Stimulated activated CD4-positive, alpha-beta T cell treated with anti-CD3 and anti-CD28 coated beads, TNF-alpha, amount 100 ng/mL, for 4 hours (primary cell): ENCODE data around the gene KIFAP3.
"Not testable (repeated sequence)": the region's sequence is repeated elsewhere in the genome, so short reads cannot be mapped to it uniquely, and the experiment has no call there.

Experiments used
- DNase-seq, 3 experiments: peaks; one replicate each; pipeline ENCODE4 v3.0.0-alpha.2; 2020; ENCODE audit warnings: low read depth in 3 of 3

The KIFAP3 gene

GRCh38 chr1:170063109-170063826 is 11.2 kb downstream of the KIFAP3 start:
- no peak for DNase-seq

- not testable (repeated sequence) for DNase-seq
Observed at GRCh38 chr1:170061676-170062075, 12.8 kb downstream of the KIFAP3 start.

- DNase-seq = not testable (repeated sequence)
Observed at GRCh38 chr1:170060015-170060520, 14.4 kb downstream of the KIFAP3 start.

- DNase-seq = no peak
Observed at GRCh38 chr1:170049176-170049800, 25.2 kb downstream of the KIFAP3 start.

- DNase-seq = no peak
Observed at GRCh38 chr1:170048515-170048914, 26.0 kb downstream of the KIFAP3 start.

- no peak for DNase-seq
Observed at GRCh38 chr1:170044187-170044586, 30.3 kb downstream of the KIFAP3 start.

- DNase-seq = no peak
Observed at GRCh38 chr1:170041423-170042192, 32.9 kb downstream of the KIFAP3 start.

GRCh38 chr1:170032531-170033280 is 41.8 kb downstream of the KIFAP3 start:
- DNase-seq = no peak

GRCh38 chr1:170030212-170030611 is 44.3 kb downstream of the KIFAP3 start:
- no peak for DNase-seq

GRCh38 chr1:170027760-170028159 is 46.7 kb downstream of the KIFAP3 start:
- DNase-seq = no peak

GRCh38 chr1:170020859-170021258 is 53.6 kb downstream of the KIFAP3 start:
- no peak for DNase-seq

- DNase-seq = no peak
Observed at GRCh38 chr1:170017478-170017877, 57.0 kb downstream of the KIFAP3 start.

- DNase-seq = no peak
Observed at GRCh38 chr1:170012920-170013319, 61.6 kb downstream of the KIFAP3 start.

- no peak for DNase-seq
Observed at GRCh38 chr1:170010443-170010842, 64.1 kb downstream of the KIFAP3 start.

GRCh38 chr1:170009551-170009950 is 64.9 kb downstream of the KIFAP3 start:
- DNase-seq = no peak

GRCh38 chr1:170008745-170009144 is 65.8 kb downstream of the KIFAP3 start:
- DNase-seq = not testable (repeated sequence)

- not testable (repeated sequence) for DNase-seq
Observed at GRCh38 chr1:170003270-170003835, 71.1 kb downstream of the KIFAP3 start.

- no peak for DNase-seq
Observed at GRCh38 chr1:170001266-170001665, 73.2 kb downstream of the KIFAP3 start.

GRCh38 chr1:169999761-170000160 is 74.7 kb downstream of the KIFAP3 start:
- DNase-seq = no peak

- DNase-seq = no peak
Observed at GRCh38 chr1:169999331-169999741, 75.2 kb downstream of the KIFAP3 start.

- DNase-seq = no peak
Observed at GRCh38 chr1:169995993-169996392, 78.5 kb downstream of the KIFAP3 start.
